Measurements from ENCODE around the gene SEMA4D.

GRCh38 chr9:89460551-89460950 is 37.4 kb downstream of the SEMA4D start:
- TF ChIP-seq CTCF (conservative IDR thresholded peaks at IDR 0.05; ENCODE audit: low read length) (no peak), EZH2phosphoT487 (IDR thresholded peaks at IDR 0.05; ENCODE audit: borderline replicate concordance) (no peak)
